ENCODE data around the gene DLG5. TPM values are rescaled to one million over a fixed set of nuclear protein-coding genes. Genes with fewer than 3 reads are reported as not detected.

Gene DLG5
- total RNA-seq, 2 donors from 2014 or later: 22.6 to 35.6 TPM

- DNase-seq (no peak), ATAC-seq (no peak)
- Histone ChIP-seq H3K36me3 (replicated peaks in 1 of 2; ENCODE audit: insufficient read depth in 1 of 2, low read depth in 2 of 2) (peaks cover 0 to 16% of the 10 kb centered on the region in 2 donors), H3K9me3 (no peaks in the 10 kb centered on the region), H3K27me3 (no peaks in the 10 kb centered on the region), H3K4me1 (no peaks in the 10 kb centered on the region), H3K4me3 (no peak overlapping the region), H3K27ac (no peak overlapping the region)
- TF ChIP-seq CTCF (IDR thresholded peaks at IDR 0.05): no peak
- no peak for TF ChIP-seq POLR2A (IDR thresholded peaks at IDR 0.05)
- 77 to 80% methylated on average over 6 to 14 of the region's 14 CpGs for WGBS, 2 donors
- intact Hi-C loops (cut with DNase I): no loop called here
Measured at GRCh38 chr10:77837925-77838595, 88.5 kb downstream of the DLG5 start.

GRCh38 chr10:77837248-77837924 is 89.2 kb downstream of the DLG5 start:
- intact Hi-C loops (cut with DNase I): no loop called here
- Histone ChIP-seq H3K27ac (no peak overlapping the region), H3K27me3 (no peaks in the 10 kb centered on the region), H3K9me3 (no peaks in the 10 kb centered on the region), H3K36me3 (replicated peaks in 1 of 2; ENCODE audit: insufficient read depth in 1 of 2, low read depth in 2 of 2) (peaks cover 0 to 15% of the 10 kb centered on the region in 2 donors), H3K4me3 (no peak overlapping the region), H3K4me1 (no peaks in the 10 kb centered on the region)
- no peak for ATAC-seq
- WGBS, 2 donors: 88 to 94% methylated on average over 10 of the region's 10 CpGs
- TF ChIP-seq CTCF (IDR thresholded peaks at IDR 0.05) (no peak), POLR2A (IDR thresholded peaks at IDR 0.05) (no peak)
- DNase-seq: no peak

GRCh38 chr10:77836299-77836820 is 90.2 kb downstream of the DLG5 start:
- peaks cover 0 to 13% of the 10 kb centered on the region in 2 donors for H3K36me3 ChIP-seq (replicated peaks in 1 of 2; ENCODE audit: insufficient read depth in 1 of 2, low read depth in 2 of 2)
- ATAC-seq (peak; percentile 43), DNase-seq (peak in 2 of 4 donors; percentile 42 to 73)
- H3K4me1 ChIP-seq: no peaks in the 10 kb centered on the region
- TF ChIP-seq CTCF (IDR thresholded peaks at IDR 0.05) (no peak), POLR2A (IDR thresholded peaks at IDR 0.05) (peak in 1 of 3 donors; percentile 30)
- WGBS, 2 donors: 75 to 77% methylated on average over 11 of the region's 11 CpGs
- no peak overlapping the region for H3K27ac ChIP-seq
- H3K4me3 ChIP-seq: no peak overlapping the region
- no peaks in the 10 kb centered on the region for H3K9me3 ChIP-seq
- intact Hi-C loops (cut with DNase I): no loop called here
- no peaks in the 10 kb centered on the region for H3K27me3 ChIP-seq

GRCh38 chr10:77835669-77836086 is 90.9 kb downstream of the DLG5 start:
- intact Hi-C loops (cut with DNase I): no loop called here
- H3K36me3 ChIP-seq (replicated peaks in 1 of 2; ENCODE audit: insufficient read depth in 1 of 2, low read depth in 2 of 2): peaks cover 0 to 12% of the 10 kb centered on the region in 2 donors
- H3K4me1 ChIP-seq: no peaks in the 10 kb centered on the region
- no peaks in the 10 kb centered on the region for H3K9me3 ChIP-seq
- no peak overlapping the region for H3K27ac ChIP-seq
- 80 to 94% methylated on average over 12 to 14 of the region's 14 CpGs for WGBS, 2 donors
- no peaks in the 10 kb centered on the region for H3K27me3 ChIP-seq
- no peak for TF ChIP-seq CTCF (IDR thresholded peaks at IDR 0.05)
- no peak for TF ChIP-seq POLR2A (IDR thresholded peaks at IDR 0.05)
- no peak overlapping the region for H3K4me3 ChIP-seq
- peak; percentile 40 for ATAC-seq
- peak in 1 of 4 donors; percentile 8 for DNase-seq
